Measurements from ENCODE around the gene DCUN1D2. TPM values are rescaled to one million over a fixed set of nuclear protein-coding genes. Genes with fewer than 3 reads are reported as not detected.

DCUN1D2 gene
- total RNA-seq, 1 experiment from 2014 or later, result 33.0 TPM

DNA sequence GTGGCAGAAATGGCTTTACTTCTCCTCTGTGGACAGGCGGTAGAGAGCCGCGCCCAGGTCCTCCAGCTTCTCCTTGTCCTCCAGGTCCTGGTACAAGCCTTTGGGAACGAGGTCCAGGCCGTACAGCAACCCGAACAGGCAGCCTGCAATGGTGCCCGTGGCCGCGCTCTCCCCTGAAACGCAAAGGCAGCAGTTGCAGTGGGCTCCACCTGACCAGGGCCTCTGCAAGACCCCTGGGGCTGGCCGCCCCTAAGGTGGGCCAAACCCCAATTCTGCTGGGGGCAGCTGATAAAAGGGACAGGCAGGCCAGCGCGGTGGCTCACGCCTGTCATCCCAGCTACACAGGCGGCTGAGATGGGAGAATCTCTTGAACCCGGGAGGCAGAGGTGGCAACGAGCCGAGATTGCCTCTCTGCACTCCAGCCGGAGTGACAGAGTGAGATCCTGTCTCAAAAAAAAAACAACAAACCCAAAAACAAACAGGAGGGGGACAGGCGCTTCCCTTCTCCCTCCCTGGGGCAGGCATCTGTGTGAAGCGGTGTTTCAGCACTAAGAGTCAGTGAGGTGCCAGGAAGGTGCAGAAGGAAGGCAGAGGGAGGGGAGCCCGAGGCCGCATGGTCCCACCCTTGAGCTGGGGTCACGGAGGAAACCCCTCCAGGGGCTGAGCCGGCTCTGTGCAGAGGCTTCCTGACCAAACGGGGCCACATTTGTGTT lies 67.5 kb downstream of the DCUN1D2 start:
- TF ChIP-seq EZH2 (IDR thresholded peaks at IDR 0.05; ENCODE audit: low read depth), result no peak
- TF ChIP-seq, protein P1, sequence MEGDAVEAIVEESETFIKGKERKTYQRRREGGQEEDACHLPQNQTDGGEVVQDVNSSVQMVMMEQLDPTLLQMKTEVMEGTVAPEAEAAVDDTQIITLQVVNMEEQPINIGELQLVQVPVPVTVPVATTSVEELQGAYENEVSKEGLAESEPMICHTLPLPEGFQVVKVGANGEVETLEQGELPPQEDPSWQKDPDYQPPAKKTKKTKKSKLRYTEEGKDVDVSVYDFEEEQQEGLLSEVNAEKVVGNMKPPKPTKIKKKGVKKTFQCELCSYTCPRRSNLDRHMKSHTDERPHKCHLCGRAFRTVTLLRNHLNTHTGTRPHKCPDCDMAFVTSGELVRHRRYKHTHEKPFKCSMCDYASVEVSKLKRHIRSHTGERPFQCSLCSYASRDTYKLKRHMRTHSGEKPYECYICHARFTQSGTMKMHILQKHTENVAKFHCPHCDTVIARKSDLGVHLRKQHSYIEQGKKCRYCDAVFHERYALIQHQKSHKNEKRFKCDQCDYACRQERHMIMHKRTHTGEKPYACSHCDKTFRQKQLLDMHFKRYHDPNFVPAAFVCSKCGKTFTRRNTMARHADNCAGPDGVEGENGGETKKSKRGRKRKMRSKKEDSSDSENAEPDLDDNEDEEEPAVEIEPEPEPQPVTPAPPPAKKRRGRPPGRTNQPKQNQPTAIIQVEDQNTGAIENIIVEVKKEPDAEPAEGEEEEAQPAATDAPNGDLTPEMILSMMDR (conservative IDR thresholded peaks at IDR 0.05), result no peak
- BruUV-seq (replicated peaks), result no TSS peak
- DNase-seq, result no peak
- Histone ChIP-seq H3K36me3 (ENCODE audit: low read depth) (no peaks in the 10 kb centered on the region), H3K4me1 (replicated peaks; ENCODE audit: insufficient read depth) (peaks cover 15% of the 10 kb centered on the region), H3K9me3 (ENCODE audit: insufficient read depth, low read depth) (no peaks in the 10 kb centered on the region), H3K27ac (no peak overlapping the region), H2AFZ (no peak overlapping the region), H3K4me2 (no peak overlapping the region), H3K27me3 (ENCODE audit: insufficient read depth, low read depth) (peaks cover 7% of the 10 kb centered on the region), H3F3A (ENCODE audit: insufficient read depth, low read depth) (peaks cover 18% of the 10 kb centered on the region), H3K9me2 (ENCODE audit: insufficient read depth) (no peaks in the 10 kb centered on the region), H3K79me2 (ENCODE audit: low read depth) (no peaks in the 10 kb centered on the region), H4K20me1 (ENCODE audit: insufficient read depth) (no peaks in the 10 kb centered on the region), H3K4me3 (no peak overlapping the region)
- ChIA-PET CTCF (no interaction called here), POLR2A (ENCODE audit: unreplicated experiment) (no interaction called here)
- intact Hi-C loops (cut with micrococcal nuclease; ENCODE audit: unreplicated experiment), result no loop called here

GRCh38 chr13:113421673-113422270 lies 68.7 kb downstream of the DCUN1D2 start:
- no peak overlapping the region for H3K4me3 ChIP-seq
- no peak for DNase-seq
- no peaks in the 10 kb centered on the region for H3K9me3 ChIP-seq (ENCODE audit: insufficient read depth, low read depth)
- no peak overlapping the region for H2AFZ ChIP-seq
- H4K20me1 ChIP-seq (ENCODE audit: insufficient read depth), result no peaks in the 10 kb centered on the region
- no peaks in the 10 kb centered on the region for H3K79me2 ChIP-seq (ENCODE audit: low read depth)
- no peak overlapping the region for H3K4me2 ChIP-seq
- ChIA-PET CTCF (no interaction called here), POLR2A (ENCODE audit: unreplicated experiment) (no interaction called here)
- peaks cover 19% of the 10 kb centered on the region for H3K27me3 ChIP-seq (ENCODE audit: insufficient read depth, low read depth)
- TF ChIP-seq EZH2 (IDR thresholded peaks at IDR 0.05; ENCODE audit: low read depth), result no peak
- TF ChIP-seq, protein P1 (conservative IDR thresholded peaks at IDR 0.05), result no peak
- H3K27ac ChIP-seq, result no peak overlapping the region
- H3K9me2 ChIP-seq (ENCODE audit: insufficient read depth), result no peaks in the 10 kb centered on the region
- no peaks in the 10 kb centered on the region for H3K36me3 ChIP-seq (ENCODE audit: low read depth)
- intact Hi-C loops (cut with micrococcal nuclease; ENCODE audit: unreplicated experiment), result no loop called here
- peaks cover 9% of the 10 kb centered on the region for H3K4me1 ChIP-seq (replicated peaks; ENCODE audit: insufficient read depth)
- peaks cover 23% of the 10 kb centered on the region for H3F3A ChIP-seq (ENCODE audit: insufficient read depth, low read depth)
- no TSS peak for BruUV-seq (replicated peaks)

DNA sequence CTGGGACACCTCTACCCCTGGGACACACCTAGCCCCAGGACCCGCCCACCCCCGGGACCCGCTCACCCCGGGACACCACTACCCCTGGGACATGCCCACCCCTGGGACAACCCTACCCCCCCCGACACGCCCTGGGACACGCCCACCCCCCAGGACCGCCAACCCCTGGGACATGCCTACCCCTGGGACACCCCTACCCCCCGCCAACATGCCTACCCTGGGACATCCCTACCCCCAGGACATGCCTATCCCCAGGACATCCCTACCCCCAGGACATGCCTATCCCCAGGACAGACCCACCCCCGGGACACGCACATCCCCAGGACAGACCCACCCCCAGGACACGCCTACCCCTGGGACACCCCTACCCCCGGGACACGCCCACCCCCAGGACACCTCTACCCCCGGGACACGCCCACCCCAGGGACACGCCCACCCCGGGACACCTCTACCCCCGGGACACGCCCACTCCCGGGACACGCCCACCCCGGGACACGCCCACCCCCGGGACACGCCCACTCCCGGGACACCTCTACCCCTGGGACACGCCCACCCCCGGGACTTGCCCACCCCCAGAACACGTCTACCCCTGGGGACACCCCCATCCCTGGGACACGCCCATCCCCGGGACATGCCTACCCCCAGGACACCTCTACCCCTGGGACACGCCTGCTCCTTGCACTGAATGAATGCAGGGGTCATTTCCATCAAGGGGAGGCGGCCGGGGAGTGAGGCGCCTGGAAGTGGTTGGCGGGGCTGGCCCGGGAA lies 69.5 kb downstream of the DCUN1D2 start:
- H3K4me1 ChIP-seq (replicated peaks; ENCODE audit: insufficient read depth), result peaks cover 5% of the 10 kb centered on the region
- no peak overlapping the region for H3K27ac ChIP-seq
- no peaks in the 10 kb centered on the region for H3K9me2 ChIP-seq (ENCODE audit: insufficient read depth)
- no TSS peak for BruUV-seq (replicated peaks)
- ChIA-PET CTCF (no interaction called here), POLR2A (ENCODE audit: unreplicated experiment) (no interaction called here)
- no peak overlapping the region for H3K4me2 ChIP-seq
- H3K9me3 ChIP-seq (ENCODE audit: insufficient read depth, low read depth), result no peaks in the 10 kb centered on the region
- H3K4me3 ChIP-seq, result no peak overlapping the region
- peaks cover 27% of the 10 kb centered on the region for H3K27me3 ChIP-seq (ENCODE audit: insufficient read depth, low read depth)
- intact Hi-C loops (cut with micrococcal nuclease; ENCODE audit: unreplicated experiment), result no loop called here
- H3K79me2 ChIP-seq (ENCODE audit: low read depth), result no peaks in the 10 kb centered on the region
- no peak for DNase-seq
- H3F3A ChIP-seq (ENCODE audit: insufficient read depth, low read depth), result peaks cover 20% of the 10 kb centered on the region
- H4K20me1 ChIP-seq (ENCODE audit: insufficient read depth), result no peaks in the 10 kb centered on the region
- no peak overlapping the region for H2AFZ ChIP-seq
- H3K36me3 ChIP-seq (ENCODE audit: low read depth), result no peaks in the 10 kb centered on the region
- TF ChIP-seq, protein P1 (conservative IDR thresholded peaks at IDR 0.05), result no peak
- TF ChIP-seq EZH2 (IDR thresholded peaks at IDR 0.05; ENCODE audit: low read depth), result no peak
